Measurements from ENCODE around the gene FZD8.

The FZD8 gene

DNA sequence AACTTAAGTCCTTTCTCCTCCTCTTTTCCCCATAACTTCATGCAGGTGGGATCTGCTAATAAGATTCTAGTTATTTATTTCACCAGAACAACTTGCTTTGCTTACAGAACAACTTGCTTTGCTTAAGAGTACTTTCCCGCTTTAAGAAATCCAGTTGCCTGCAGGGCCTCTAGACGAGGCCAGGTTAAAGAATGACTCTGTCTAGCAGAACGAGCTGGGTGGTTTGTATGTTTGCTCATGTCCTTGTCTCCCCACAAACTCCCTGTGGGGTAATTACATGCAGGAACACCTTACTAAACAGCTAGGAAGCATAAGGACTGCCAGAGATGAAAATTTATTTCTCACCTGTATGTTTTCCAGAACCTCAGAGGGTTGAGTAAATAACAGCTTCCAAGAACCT lies 8.8 kb upstream of the FZD8 start:
- no peak overlapping the region for H3K27ac ChIP-seq
- TF ChIP-seq, protein P1, sequence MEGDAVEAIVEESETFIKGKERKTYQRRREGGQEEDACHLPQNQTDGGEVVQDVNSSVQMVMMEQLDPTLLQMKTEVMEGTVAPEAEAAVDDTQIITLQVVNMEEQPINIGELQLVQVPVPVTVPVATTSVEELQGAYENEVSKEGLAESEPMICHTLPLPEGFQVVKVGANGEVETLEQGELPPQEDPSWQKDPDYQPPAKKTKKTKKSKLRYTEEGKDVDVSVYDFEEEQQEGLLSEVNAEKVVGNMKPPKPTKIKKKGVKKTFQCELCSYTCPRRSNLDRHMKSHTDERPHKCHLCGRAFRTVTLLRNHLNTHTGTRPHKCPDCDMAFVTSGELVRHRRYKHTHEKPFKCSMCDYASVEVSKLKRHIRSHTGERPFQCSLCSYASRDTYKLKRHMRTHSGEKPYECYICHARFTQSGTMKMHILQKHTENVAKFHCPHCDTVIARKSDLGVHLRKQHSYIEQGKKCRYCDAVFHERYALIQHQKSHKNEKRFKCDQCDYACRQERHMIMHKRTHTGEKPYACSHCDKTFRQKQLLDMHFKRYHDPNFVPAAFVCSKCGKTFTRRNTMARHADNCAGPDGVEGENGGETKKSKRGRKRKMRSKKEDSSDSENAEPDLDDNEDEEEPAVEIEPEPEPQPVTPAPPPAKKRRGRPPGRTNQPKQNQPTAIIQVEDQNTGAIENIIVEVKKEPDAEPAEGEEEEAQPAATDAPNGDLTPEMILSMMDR (conservative IDR thresholded peaks at IDR 0.05): no peak

GRCh38 chr10:35644050-35644950 lies 2.2 kb upstream of the FZD8 start:
- H3K27ac ChIP-seq: peak overlapping the region; percentile 91
- TF ChIP-seq, protein P1 (conservative IDR thresholded peaks at IDR 0.05): no peak

GRCh38 chr10:35643151-35644049 lies 1.3 kb upstream of the FZD8 start:
- TF ChIP-seq, protein P1 (conservative IDR thresholded peaks at IDR 0.05): no peak

GRCh38 chr10:35642793-35643114 lies 658 bp upstream of the FZD8 start:
- H3K27ac ChIP-seq: peak overlapping the region; percentile 91

More at GRCh38 chr10:35643151-35644049, 1.3 kb upstream of the FZD8 start:
- H3K27ac ChIP-seq: peak overlapping the region; percentile 91

DNA sequence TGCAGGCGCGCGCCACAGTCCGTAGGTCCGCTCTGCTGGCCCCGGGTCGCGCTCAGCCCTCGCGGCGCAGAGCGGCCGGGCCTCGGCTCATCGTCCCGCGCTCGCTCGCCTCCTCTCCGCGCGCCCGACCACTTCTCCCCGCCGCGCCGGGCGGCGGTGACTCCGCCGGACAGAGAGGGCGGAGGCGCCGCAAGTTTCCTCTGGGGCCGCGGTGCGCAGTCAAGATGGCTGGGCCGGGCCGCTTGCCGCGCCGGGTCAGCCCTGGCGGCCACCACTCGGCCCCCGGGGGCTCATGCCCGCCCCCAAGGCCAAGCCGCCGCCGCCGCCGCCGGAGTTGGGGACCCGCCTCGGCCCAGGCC lies 441 bp downstream of the FZD8 start:
- TF ChIP-seq, protein P1 (conservative IDR thresholded peaks at IDR 0.05): no peak
- peak overlapping the region; percentile 91 for H3K27ac ChIP-seq

More at GRCh38 chr10:35642793-35643114, 658 bp upstream of the FZD8 start:
- TF ChIP-seq, protein P1 (conservative IDR thresholded peaks at IDR 0.05): no peak

GRCh38 chr10:35640951-35641675 lies 983 bp downstream of the FZD8 start:
- TF ChIP-seq, protein P1 (conservative IDR thresholded peaks at IDR 0.05): no peak
- peak overlapping the region; percentile 91 for H3K27ac ChIP-seq

All from VCaP (cell line).